ENCODE results near the gene SLC1A5. TPM values are rescaled to one million over a fixed set of nuclear protein-coding genes. Genes with fewer than 3 reads are reported as not detected.
A peak's percentile ranks its signal among the peaks of the same experiment; 100 is the strongest.

Gene SLC1A5
- polyA plus RNA-seq, 1 of the 3 experiments (the other 2 are of a cell fraction), result 80.4 TPM

- peak; percentile 50; the same call in 1 of the 2 replicates for TF ChIP-seq MXI1 (IDR thresholded peaks at IDR 0.05; ENCODE audit: low read depth, low read length)
- TF ChIP-seq FOXJ3 (CRISPR knock-in tag; IDR thresholded peaks at IDR 0.05), result peak; percentile 75
- TF ChIP-seq EP300 (IDR thresholded peaks at IDR 0.05; ENCODE audit: borderline replicate concordance in 1 of 2, low read depth in 1 of 2, low read length in 1 of 2), result peak in 1 of 2 experiments; percentile 85; a peak in 2 of 4 replicates
These were observed 45.7 kb upstream of the SLC1A5 start (continued) for GRCh38 chr19:46834121-46834520.

DNA sequence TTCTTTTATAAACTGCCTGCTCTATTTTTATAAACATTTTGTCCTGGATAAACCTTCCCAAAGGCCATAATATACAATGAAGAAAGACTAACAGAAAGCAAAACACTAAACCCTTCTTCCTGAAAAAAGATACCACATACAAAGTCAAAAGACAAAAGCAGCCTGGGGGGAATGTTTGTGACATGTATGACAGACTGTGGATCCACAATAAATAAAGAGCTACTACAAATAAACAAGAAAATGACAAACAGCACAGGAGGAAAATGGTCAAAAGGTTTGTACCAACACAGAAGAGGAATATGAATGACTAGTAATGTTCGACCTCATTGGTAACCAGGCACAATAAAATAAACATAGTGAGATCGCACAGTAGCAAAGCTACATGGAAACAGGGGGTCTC lies 42.5 kb upstream of the SLC1A5 start:
- Histone ChIP-seq H3F3A (replicated peaks; ENCODE audit: insufficient read depth) (peaks cover 38% of the 10 kb centered on the region), H3K9ac (no peak overlapping the region), H3K9me2 (no peaks in the 10 kb centered on the region), H3K36me3 (replicated peaks in 1 of 2; ENCODE audit: control insufficient read depth in 1 of 2, insufficient read depth in 2 of 2, low read length in 1 of 2) (no peaks in the 10 kb centered on the region), H3K79me2 (ENCODE audit: insufficient read depth) (no peaks in the 10 kb centered on the region), H3K4me2 (no peak overlapping the region), H3K27ac (ENCODE audit: low read depth in 2 of 2, low read length in 1 of 2) (peak overlapping the region in 1 of 2 experiments; percentile 94; a peak in 1 of 4 replicates), H2AFZ (ENCODE audit: low read depth) (no peak overlapping the region), H3K4me1 (ENCODE audit: control insufficient read depth in 1 of 2, insufficient read depth in 2 of 2, low read depth in 1 of 2, low read length in 1 of 2) (peaks cover 3% of the 10 kb centered on the region in 2 experiments; a peak in 1 of 4 replicates), H4K20me1 (ENCODE audit: insufficient read depth) (no peaks in the 10 kb centered on the region), H3K27me3 (ENCODE audit: insufficient read depth) (no peaks in the 10 kb centered on the region), H3K4me3 (ENCODE audit: low read depth in 2 of 2, low read length in 1 of 2) (no peak overlapping the region), H3K9me3 (no peaks in the 10 kb centered on the region)
- DNase-seq, result no peak
- CTCF ChIA-PET, result interaction anchor here (0.8 to 2.0 kb wide), 5 partner anchors 9 to 182 kb away, joined by 3 to 11 read pairs (median 4); partner anchors contain the start of gene AP2S1
- POLR2A ChIA-PET, result interaction anchor here (0.7 kb wide), 1 partner anchor 192 kb away, joined by 3 read pairs; no protein-coding TSS in a partner anchor
- WGBS (ENCODE audit: low lambda C conversion rate), result 91% methylated on average over 2 of the region's 2 CpGs
- TF ChIP-seq EP300 (IDR thresholded peaks at IDR 0.05; ENCODE audit: borderline replicate concordance in 1 of 2, low read depth in 1 of 2, low read length in 1 of 2) (no peak), EZH2phosphoT487 (IDR thresholded peaks at IDR 0.05; ENCODE audit: borderline replicate concordance, low read depth) (no peak), JUND (IDR thresholded peaks at IDR 0.05) (no peak), FOXM1 (IDR thresholded peaks at IDR 0.05; ENCODE audit: low read depth) (no peak), YY1 (IDR thresholded peaks at IDR 0.05; ENCODE audit: low read depth) (no peak)

DNA sequence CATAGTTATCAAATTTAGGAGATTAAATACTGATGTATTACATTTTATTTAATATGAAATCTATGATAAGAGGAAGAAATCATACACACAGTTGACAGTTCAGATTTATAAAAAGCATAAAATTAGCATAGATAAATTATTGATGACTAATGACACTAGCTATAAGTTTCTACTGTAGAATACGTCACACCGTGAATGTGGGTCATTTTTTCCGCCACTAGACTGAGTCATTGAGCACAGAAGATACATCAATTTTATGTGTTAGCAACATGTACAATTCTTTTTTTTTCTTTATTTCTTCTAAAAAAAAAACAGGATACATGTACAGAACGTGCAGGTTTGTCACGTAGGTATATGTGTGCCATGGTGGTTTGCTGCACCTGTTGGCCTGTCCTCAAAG lies 40.1 kb upstream of the SLC1A5 start:
- Histone ChIP-seq H3K4me3 (ENCODE audit: low read depth in 2 of 2, low read length in 1 of 2) (no peak overlapping the region), H3K9me3 (no peaks in the 10 kb centered on the region), H3K4me1 (ENCODE audit: control insufficient read depth in 1 of 2, insufficient read depth in 2 of 2, low read depth in 1 of 2, low read length in 1 of 2) (peaks cover 3% of the 10 kb centered on the region in 2 experiments; a peak in 1 of 4 replicates), H4K20me1 (ENCODE audit: insufficient read depth) (no peaks in the 10 kb centered on the region), H2AFZ (ENCODE audit: low read depth) (no peak overlapping the region), H3F3A (replicated peaks; ENCODE audit: insufficient read depth) (peaks cover 33% of the 10 kb centered on the region), H3K9ac (no peak overlapping the region), H3K9me2 (no peaks in the 10 kb centered on the region), H3K79me2 (ENCODE audit: insufficient read depth) (no peaks in the 10 kb centered on the region), H3K4me2 (no peak overlapping the region), H3K27me3 (ENCODE audit: insufficient read depth) (no peaks in the 10 kb centered on the region), H3K36me3 (replicated peaks in 1 of 2; ENCODE audit: control insufficient read depth in 1 of 2, insufficient read depth in 2 of 2, low read length in 1 of 2) (no peaks in the 10 kb centered on the region), H3K27ac (ENCODE audit: low read depth in 2 of 2, low read length in 1 of 2) (peak overlapping the region; percentile 11 to 94; a peak in 3 of 4 replicates)
- no peak for DNase-seq
- 68% methylated on average over 5 of the region's 5 CpGs for WGBS (ENCODE audit: low lambda C conversion rate)
- no peak for TF ChIP-seq EZH2phosphoT487 (IDR thresholded peaks at IDR 0.05; ENCODE audit: borderline replicate concordance, low read depth)
- TF ChIP-seq TEAD4 (IDR thresholded peaks at IDR 0.05; ENCODE audit: borderline replicate concordance, insufficient read depth), result no peak
- TF ChIP-seq RFX5 (IDR thresholded peaks at IDR 0.05; ENCODE audit: low read length), result no peak
- TF ChIP-seq, protein P1, sequence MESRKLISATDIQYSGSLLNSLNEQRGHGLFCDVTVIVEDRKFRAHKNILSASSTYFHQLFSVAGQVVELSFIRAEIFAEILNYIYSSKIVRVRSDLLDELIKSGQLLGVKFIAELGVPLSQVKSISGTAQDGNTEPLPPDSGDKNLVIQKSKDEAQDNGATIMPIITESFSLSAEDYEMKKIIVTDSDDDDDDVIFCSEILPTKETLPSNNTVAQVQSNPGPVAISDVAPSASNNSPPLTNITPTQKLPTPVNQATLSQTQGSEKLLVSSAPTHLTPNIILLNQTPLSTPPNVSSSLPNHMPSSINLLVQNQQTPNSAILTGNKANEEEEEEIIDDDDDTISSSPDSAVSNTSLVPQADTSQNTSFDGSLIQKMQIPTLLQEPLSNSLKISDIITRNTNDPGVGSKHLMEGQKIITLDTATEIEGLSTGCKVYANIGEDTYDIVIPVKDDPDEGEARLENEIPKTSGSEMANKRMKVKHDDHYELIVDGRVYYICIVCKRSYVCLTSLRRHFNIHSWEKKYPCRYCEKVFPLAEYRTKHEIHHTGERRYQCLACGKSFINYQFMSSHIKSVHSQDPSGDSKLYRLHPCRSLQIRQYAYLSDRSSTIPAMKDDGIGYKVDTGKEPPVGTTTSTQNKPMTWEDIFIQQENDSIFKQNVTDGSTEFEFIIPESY (IDR thresholded peaks at IDR 0.05; ENCODE audit: borderline replicate concordance, low read depth), result no peak
- TF ChIP-seq MEF2A (IDR thresholded peaks at IDR 0.05; ENCODE audit: borderline replicate concordance, low read depth), result no peak
- no peak for TF ChIP-seq RAD21 (IDR thresholded peaks at IDR 0.05; ENCODE audit: low read length)
- no peak for TF ChIP-seq SMC3 (IDR thresholded peaks at IDR 0.05; ENCODE audit: low read depth, low read length)
- TF ChIP-seq GABPA (IDR thresholded peaks at IDR 0.05; ENCODE audit: low read depth), result no peak
- no peak for TF ChIP-seq FOXJ3 (CRISPR knock-in tag; IDR thresholded peaks at IDR 0.05)
- TF ChIP-seq RCOR1 (IDR thresholded peaks at IDR 0.05; ENCODE audit: low read length), result no peak
- no peak for TF ChIP-seq RXRA (IDR thresholded peaks at IDR 0.05; ENCODE audit: borderline replicate concordance, low read depth)
- TF ChIP-seq, protein P2, sequence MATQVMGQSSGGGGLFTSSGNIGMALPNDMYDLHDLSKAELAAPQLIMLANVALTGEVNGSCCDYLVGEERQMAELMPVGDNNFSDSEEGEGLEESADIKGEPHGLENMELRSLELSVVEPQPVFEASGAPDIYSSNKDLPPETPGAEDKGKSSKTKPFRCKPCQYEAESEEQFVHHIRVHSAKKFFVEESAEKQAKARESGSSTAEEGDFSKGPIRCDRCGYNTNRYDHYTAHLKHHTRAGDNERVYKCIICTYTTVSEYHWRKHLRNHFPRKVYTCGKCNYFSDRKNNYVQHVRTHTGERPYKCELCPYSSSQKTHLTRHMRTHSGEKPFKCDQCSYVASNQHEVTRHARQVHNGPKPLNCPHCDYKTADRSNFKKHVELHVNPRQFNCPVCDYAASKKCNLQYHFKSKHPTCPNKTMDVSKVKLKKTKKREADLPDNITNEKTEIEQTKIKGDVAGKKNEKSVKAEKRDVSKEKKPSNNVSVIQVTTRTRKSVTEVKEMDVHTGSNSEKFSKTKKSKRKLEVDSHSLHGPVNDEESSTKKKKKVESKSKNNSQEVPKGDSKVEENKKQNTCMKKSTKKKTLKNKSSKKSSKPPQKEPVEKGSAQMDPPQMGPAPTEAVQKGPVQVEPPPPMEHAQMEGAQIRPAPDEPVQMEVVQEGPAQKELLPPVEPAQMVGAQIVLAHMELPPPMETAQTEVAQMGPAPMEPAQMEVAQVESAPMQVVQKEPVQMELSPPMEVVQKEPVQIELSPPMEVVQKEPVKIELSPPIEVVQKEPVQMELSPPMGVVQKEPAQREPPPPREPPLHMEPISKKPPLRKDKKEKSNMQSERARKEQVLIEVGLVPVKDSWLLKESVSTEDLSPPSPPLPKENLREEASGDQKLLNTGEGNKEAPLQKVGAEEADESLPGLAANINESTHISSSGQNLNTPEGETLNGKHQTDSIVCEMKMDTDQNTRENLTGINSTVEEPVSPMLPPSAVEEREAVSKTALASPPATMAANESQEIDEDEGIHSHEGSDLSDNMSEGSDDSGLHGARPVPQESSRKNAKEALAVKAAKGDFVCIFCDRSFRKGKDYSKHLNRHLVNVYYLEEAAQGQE (IDR thresholded peaks at IDR 0.05; ENCODE audit: low read depth, low read length), result no peak
- no peak for TF ChIP-seq POLR2AphosphoS5 (IDR thresholded peaks at IDR 0.05; ENCODE audit: low read depth, low read length)
- POLR2A ChIA-PET, result no interaction called here
- CTCF ChIA-PET, result interaction anchor here (1.5 to 1.7 kb wide), 2 partner anchors 37 to 44 kb away, joined by 3 to 4 read pairs; no protein-coding TSS in a partner anchor

All from SK-N-SH (cell line).